HCT116 (cell line): ENCODE data around the gene C9. TPM values are rescaled to one million over a fixed set of nuclear protein-coding genes. Genes with fewer than 3 reads are reported as not detected.

Experiments
- ATAC-seq: fragments of 200-7000 bp; cut with Tn5 transposase; 2 replicates; pipeline ENCODE4 v1.9.1; 2020; ENCODE audit warnings: mild to moderate bottlenecking, moderate library complexity
- BruUV-seq: library from RNA; stranded (reverse); fragments of 400-500 nt; replicated peaks from 2 replicates; lab custom pipeline; 2021; lab: Mats Ljungman, UMichigan
- CTCF ChIA-PET: fragments of 300-600 bp; sonication (Branson Sonifier 250); formaldehyde crosslinking; loops from one replicate; lab custom pipeline; 2021; ENCODE audit warnings: antibody characterized with exemption; lab: Charles Lee
- POLR2A ChIA-PET: fragments of 300-600, 350-600 bp; sonication (Branson Sonifier 250); formaldehyde crosslinking; loops from one replicate; lab custom pipeline; 2021; ENCODE audit warnings: antibody characterized with exemption; lab: Charles Lee
- RAD21 ChIA-PET, 2 experiments: fragments of 300-600 bp; sonication (Branson Sonifier 250); formaldehyde crosslinking; loops; one replicate each; lab custom pipeline; 2023; ENCODE audit warnings: low total read pairs in 2 of 2; ENCODE audit not compliant: uncharacterized antibody in 2 of 2, unreplicated experiment in 2 of 2, low non-redundant PET in 1 of 2; lab: Charles Lee
- DNase-seq: peaks from one replicate; pipeline ENCODE4 v3.0.0-alpha.2; 2010; ENCODE audit warnings: low read depth, low spot score
- H2AFZ ChIP-seq: fragments of 200-600 bp; shearing (Covaris generic), sonication (generic); 2 replicates; pipeline ENCODE4 v1.6.1; 2017; ENCODE audit warnings: low read depth, mixed run types, mixed read lengths, antibody characterized with exemption, low read length; ENCODE audit not compliant: poor library complexity, severe bottlenecking
- H3K27ac ChIP-seq: 2 replicates; pipeline ENCODE4 v1.5.1; 2012; ENCODE audit warnings: low read depth, low read length
- H3K27me3 ChIP-seq: fragments of 200-600 bp; sonication (generic); 2 replicates; pipeline ENCODE4 v1.6.1; 2016; ENCODE audit warnings: mixed run types, low read length, mixed read lengths; ENCODE audit not compliant: insufficient read depth
- H3K36me3 ChIP-seq, 2 experiments: fragments of 200-500 bp in 1 of 2; fragments of 200-600 bp in 1 of 2; sonication (Bioruptor generic) in 1 of 2; sonication (generic) in 1 of 2; 2 replicates each; pipeline versions ENCODE4 v1.5.1 to v1.6.1; 2014 to 2016; ENCODE audit warnings: low read length in 2 of 2, inconsistent platforms in 1 of 2, mixed read lengths in 1 of 2, mixed run types in 1 of 2; ENCODE audit not compliant: insufficient read depth in 2 of 2, control insufficient read depth in 1 of 2
- H3K4me1 ChIP-seq, 2 experiments: fragments of 200-600 bp in 1 of 2; sonication (generic) in 1 of 2; 2 replicates each; pipeline versions ENCODE4 v1.5.1 to v1.6.1; 2012 to 2017; ENCODE audit warnings: low read length in 2 of 2, inconsistent platforms in 1 of 2, mild to moderate bottlenecking in 1 of 2, mixed read lengths in 1 of 2, mixed run types in 1 of 2, moderate library complexity in 1 of 2; ENCODE audit not compliant: insufficient read depth in 2 of 2, control insufficient read depth in 1 of 2
- H3K4me2 ChIP-seq: fragments of 200-600 bp; sonication (generic); 2 replicates; pipeline ENCODE4 v1.6.1; 2017; ENCODE audit warnings: mixed run types, low read length, mixed read lengths
- H3K4me3 ChIP-seq, 2 experiments: fragments of 200-600 bp in 1 of 2; sonication (generic) in 1 of 2; replicated peaks in 1 of 2; 2 replicates each; pipeline ENCODE4 v1.5.1; 2011 to 2016; ENCODE audit warnings: low read length in 2 of 2, control low read depth in 1 of 2, low read depth in 1 of 2, mild to moderate bottlenecking in 1 of 2, mixed read lengths in 1 of 2, mixed run types in 1 of 2
- H3K79me2 ChIP-seq: fragments of 200-600 bp; sonication (generic); 2 replicates; pipeline ENCODE4 v1.6.1; 2017; ENCODE audit warnings: mild to moderate bottlenecking, mixed run types, low read length, moderate library complexity, mixed read lengths; ENCODE audit not compliant: insufficient read depth
- H3K9ac ChIP-seq: fragments of 200-600 bp; sonication (generic); 2 replicates; pipeline ENCODE4 v1.6.1; 2016; ENCODE audit warnings: low read length, mixed read lengths
- H3K9me2 ChIP-seq: fragments of 200-600 bp; sonication (generic), shearing (Covaris generic); 2 replicates; pipeline ENCODE4 v1.6.1; 2017; ENCODE audit warnings: mixed run types, mild to moderate bottlenecking, moderate library complexity; ENCODE audit not compliant: insufficient read depth
- H3K9me3 ChIP-seq, 2 experiments: fragments of 200-500 bp in 1 of 2; fragments of 200-600 bp in 1 of 2; sonication (Bioruptor generic) in 1 of 2; sonication (generic) in 1 of 2; 2 replicates each; pipeline ENCODE4 v1.6.1; 2014 to 2017; ENCODE audit warnings: low read length in 2 of 2, mixed read lengths in 2 of 2, inconsistent platforms in 1 of 2, low read depth in 1 of 2, mild to moderate bottlenecking in 1 of 2, mixed run types in 1 of 2, moderate library complexity in 1 of 2; ENCODE audit not compliant: control insufficient read depth in 1 of 2, insufficient read depth in 1 of 2
- H4K20me1 ChIP-seq: fragments of 200-600 bp; sonication (generic), shearing (Covaris generic); 2 replicates; pipeline ENCODE4 v1.6.1; 2017; ENCODE audit warnings: mixed run types, mild to moderate bottlenecking, moderate library complexity; ENCODE audit not compliant: insufficient read depth
- CBX3 ChIP-seq: IDR thresholded peaks from 2 replicates; pipeline ENCODE4 v1.6.1; 2012; ENCODE audit warnings: low read depth
- CEBPB ChIP-seq: IDR thresholded peaks from 2 replicates; pipeline ENCODE4 v1.6.1; 2012; ENCODE audit warnings: low read depth
- EGR1 ChIP-seq: IDR thresholded peaks from 2 replicates; pipeline ENCODE4 v1.6.1; 2012; ENCODE audit warnings: low read depth
- ELF1 ChIP-seq: IDR thresholded peaks from 2 replicates; pipeline ENCODE4 v1.6.1; 2012; ENCODE audit warnings: low read depth, borderline replicate concordance
- EZH2phosphoT487 ChIP-seq: fragments of 200-600 bp; IDR thresholded peaks from 2 replicates; pipeline ENCODE4 v1.6.1; 2018; ENCODE audit warnings: antibody characterized with exemption, borderline replicate concordance
- FOSL1 ChIP-seq: IDR thresholded peaks from 2 replicates; pipeline ENCODE4 v1.6.1; 2012; ENCODE audit warnings: low read depth
- JUND ChIP-seq: IDR thresholded peaks from 2 replicates; pipeline ENCODE4 v1.6.1; 2012
- MAX ChIP-seq: IDR thresholded peaks from 2 replicates; pipeline ENCODE4 v1.6.1; 2012
- POLR2A ChIP-seq: IDR thresholded peaks from 2 replicates; pipeline ENCODE4 v1.7.0; 2011; ENCODE audit warnings: borderline replicate concordance; ENCODE audit not compliant: insufficient read depth, insufficient read length; ENCODE audit errors: extremely low read depth
- POLR2AphosphoS5 ChIP-seq: IDR thresholded peaks from 2 replicates; pipeline ENCODE4 v1.6.1; 2011; ENCODE audit warnings: mild to moderate bottlenecking, low read depth, low read length, moderate library complexity
- RAD21 ChIP-seq: IDR thresholded peaks from 2 replicates; pipeline ENCODE4 v1.6.1; 2012; ENCODE audit warnings: low read depth, mild to moderate bottlenecking
- REST ChIP-seq: IDR thresholded peaks from 2 replicates; pipeline ENCODE4 v1.6.1; 2012; ENCODE audit warnings: low read depth
- SIN3A ChIP-seq: IDR thresholded peaks from 2 replicates; pipeline ENCODE4 v1.6.1; 2012; ENCODE audit warnings: low read depth
- SRF ChIP-seq: IDR thresholded peaks from 2 replicates; pipeline ENCODE4 v1.6.1; 2012; ENCODE audit warnings: low read depth
- YY1 ChIP-seq: IDR thresholded peaks from 2 replicates; pipeline ENCODE4 v1.6.1; 2011; ENCODE audit warnings: low read length, low read depth, moderate library complexity, mild to moderate bottlenecking; ENCODE audit not compliant: insufficient replicate concordance; ENCODE audit errors: extremely low read depth
- ZFX ChIP-seq: fragments of 450-650 bp; IDR thresholded peaks from 2 replicates; pipeline ENCODE4 v1.6.1; 2017
- ZNF274 ChIP-seq: fragments of 200-500 bp; sonication (Bioruptor generic); IDR thresholded peaks from 2 replicates; pipeline ENCODE4 v1.6.1; 2014; ENCODE audit warnings: mild to moderate bottlenecking, low read depth, low read length, inconsistent platforms
- intact Hi-C: fragments of 100-400 bp; cut with micrococcal nuclease; formaldehyde crosslinking; loops from 2 replicates; pipeline ENCODE4 v1.10.0; 2022
- total RNA-seq: library from RNA; stranded (reverse); gene quantifications from one replicate; pipeline ENCODE4 v1.2.1, GENCODE V29; 2021; ENCODE audit not compliant: unreplicated experiment

The C9 gene
- total RNA-seq, 1 experiment from 2014 or later, result 0.34 TPM

GRCh38 chr5:39379693-39380092, 15.4 kb upstream of the C9 start:
- ATAC-seq (no peak), DNase-seq (no peak)
- POLR2A ChIA-PET, result no interaction called here
- H3K27me3 ChIP-seq, result no peaks in the 10 kb centered on the region
- no peak overlapping the region for H3K9ac ChIP-seq
- intact Hi-C loops, result loop anchor here (5.0 kb wide), 1 partner anchor 162 kb away; the partner anchor contains the start of gene FYB1
- no peak overlapping the region for H2AFZ ChIP-seq
- TF ChIP-seq EGR1 (no peak), ZFX (no peak), REST (no peak), RAD21 (no peak), POLR2AphosphoS5 (no peak), POLR2A (no peak), SIN3A (no peak), CBX3 (no peak), JUND (no peak), ZNF274 (no peak), CEBPB (no peak), FOSL1 (no peak), YY1 (no peak), SRF (no peak), EZH2phosphoT487 (no peak), MAX (no peak), ELF1 (no peak)
- BruUV-seq, result no TSS peak
- H3K9me2 ChIP-seq, result no peaks in the 10 kb centered on the region
- H3K4me1 ChIP-seq, result no peaks in the 10 kb centered on the region
- CTCF ChIA-PET, result interaction anchor here (1.4 kb wide), 1 partner anchor 10 kb away, joined by 7 read pairs; no protein-coding TSS in a partner anchor
- RAD21 ChIA-PET, result no interaction called here
- no peaks in the 10 kb centered on the region for H4K20me1 ChIP-seq
- H3K4me2 ChIP-seq, result no peak overlapping the region
- H3K4me3 ChIP-seq, result no peak overlapping the region
- H3K9me3 ChIP-seq, result no peaks in the 10 kb centered on the region
- H3K36me3 ChIP-seq, result no peaks in the 10 kb centered on the region
- no peaks in the 10 kb centered on the region for H3K79me2 ChIP-seq
- H3K27ac ChIP-seq, result no peak overlapping the region
